ENCODE measurements around the gene ANP32B.
"Not testable (repeated sequence)": the region's sequence is repeated elsewhere in the genome, so short reads cannot be mapped to it uniquely, and the experiment has no call there.

Gene ANP32B

DNA sequence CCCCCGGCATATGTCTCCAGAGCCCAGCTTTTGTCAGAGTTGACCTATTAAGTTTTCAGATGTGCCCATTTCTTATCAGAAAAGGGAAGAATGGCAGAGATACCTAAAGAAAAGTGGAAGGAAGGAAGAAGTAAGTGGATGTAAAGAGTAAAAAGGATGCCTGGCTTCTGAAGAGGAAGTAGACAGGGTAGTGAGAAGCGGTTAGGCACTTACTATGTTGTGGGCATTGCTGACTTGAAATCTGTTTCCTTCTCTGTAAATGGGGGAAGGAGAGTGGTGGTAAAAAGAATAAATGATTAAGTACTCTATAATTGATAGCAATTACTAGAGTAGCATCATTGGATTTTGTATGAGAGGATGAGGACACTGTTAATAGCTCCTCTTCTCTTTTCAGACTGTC is 9.9 kb downstream of the ANP32B start:
- no peak overlapping the region for H3K27ac ChIP-seq (ENCODE audit: low read depth, low read length)
- peaks cover 17% of the 10 kb centered on the region for H3K4me1 ChIP-seq (ENCODE audit: control insufficient read depth, insufficient read depth, low read length)
- H3K9ac ChIP-seq (ENCODE audit: low read length), result no peak overlapping the region
- no peaks in the 10 kb centered on the region for H3K9me3 ChIP-seq (ENCODE audit: control insufficient read depth, insufficient read depth, low read depth, low read length)
- H3K36me3 ChIP-seq (ENCODE audit: control insufficient read depth, insufficient read depth, low read length), result peaks cover 38% of the 10 kb centered on the region
- no peak overlapping the region for H3K4me3 ChIP-seq (ENCODE audit: low read depth, low read length)
- H3K27me3 ChIP-seq (ENCODE audit: control insufficient read depth, insufficient read depth, low read length), result no peaks in the 10 kb centered on the region

DNA sequence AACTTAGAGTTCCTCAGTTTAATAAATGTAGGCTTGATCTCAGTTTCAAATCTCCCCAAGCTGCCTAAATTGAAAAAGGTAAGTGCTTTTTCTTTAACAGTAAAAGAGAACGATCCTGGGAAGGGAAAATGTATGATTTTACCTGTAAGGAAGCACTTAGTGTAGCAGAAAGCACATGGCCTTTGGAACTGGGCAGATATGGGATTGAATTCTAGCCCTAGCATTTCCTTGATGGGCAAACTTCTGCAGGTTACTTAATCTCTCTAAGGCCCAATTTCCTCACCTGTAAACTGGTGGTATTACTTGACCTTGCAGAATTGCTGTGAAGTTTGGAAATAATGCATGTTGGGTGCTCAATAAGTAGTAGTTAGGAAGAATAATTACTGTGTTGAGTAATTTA is 11.6 kb downstream of the ANP32B start:
- no peak overlapping the region for H3K9ac ChIP-seq (ENCODE audit: low read length)
- no peaks in the 10 kb centered on the region for H3K9me3 ChIP-seq (ENCODE audit: control insufficient read depth, insufficient read depth, low read depth, low read length)
- no peak overlapping the region for H3K4me3 ChIP-seq (ENCODE audit: low read depth, low read length)
- H3K27me3 ChIP-seq (ENCODE audit: control insufficient read depth, insufficient read depth, low read length), result no peaks in the 10 kb centered on the region
- H3K27ac ChIP-seq (ENCODE audit: low read depth, low read length), result no peak overlapping the region
- H3K36me3 ChIP-seq (ENCODE audit: control insufficient read depth, insufficient read depth, low read length), result peaks cover 51% of the 10 kb centered on the region
- H3K4me1 ChIP-seq (ENCODE audit: control insufficient read depth, insufficient read depth, low read length), result peaks cover 14% of the 10 kb centered on the region

DNA sequence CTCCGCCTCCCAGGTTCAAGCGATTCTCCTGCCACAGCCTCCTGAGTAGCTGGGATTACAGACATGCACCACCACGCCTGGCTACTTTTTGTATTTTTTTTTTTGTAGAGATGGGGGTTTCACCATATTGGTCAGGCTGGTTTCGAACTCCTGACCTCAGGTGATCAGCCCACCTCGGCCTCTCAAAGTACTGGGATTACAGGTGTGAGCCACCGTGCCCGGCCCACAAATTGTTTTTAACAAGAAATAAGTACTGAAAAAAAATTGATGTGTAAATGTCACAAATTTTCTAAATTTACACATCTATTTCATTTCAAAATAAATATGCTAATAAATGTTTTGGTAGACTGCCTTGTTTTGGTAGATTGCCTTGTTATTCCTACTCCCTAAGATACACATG is 13.5 kb downstream of the ANP32B start:
- not testable (repeated sequence) for H3K27me3 ChIP-seq (ENCODE audit: control insufficient read depth, insufficient read depth, low read length); H3K4me3 ChIP-seq (ENCODE audit: low read depth, low read length); H3K9ac ChIP-seq (ENCODE audit: low read length); H3K4me1 ChIP-seq (ENCODE audit: control insufficient read depth, insufficient read depth, low read length); H3K9me3 ChIP-seq (ENCODE audit: control insufficient read depth, insufficient read depth, low read depth, low read length); H3K27ac ChIP-seq (ENCODE audit: low read depth, low read length)
- peaks cover 63% of the 10 kb centered on the region for H3K36me3 ChIP-seq (ENCODE audit: control insufficient read depth, insufficient read depth, low read length)

DNA sequence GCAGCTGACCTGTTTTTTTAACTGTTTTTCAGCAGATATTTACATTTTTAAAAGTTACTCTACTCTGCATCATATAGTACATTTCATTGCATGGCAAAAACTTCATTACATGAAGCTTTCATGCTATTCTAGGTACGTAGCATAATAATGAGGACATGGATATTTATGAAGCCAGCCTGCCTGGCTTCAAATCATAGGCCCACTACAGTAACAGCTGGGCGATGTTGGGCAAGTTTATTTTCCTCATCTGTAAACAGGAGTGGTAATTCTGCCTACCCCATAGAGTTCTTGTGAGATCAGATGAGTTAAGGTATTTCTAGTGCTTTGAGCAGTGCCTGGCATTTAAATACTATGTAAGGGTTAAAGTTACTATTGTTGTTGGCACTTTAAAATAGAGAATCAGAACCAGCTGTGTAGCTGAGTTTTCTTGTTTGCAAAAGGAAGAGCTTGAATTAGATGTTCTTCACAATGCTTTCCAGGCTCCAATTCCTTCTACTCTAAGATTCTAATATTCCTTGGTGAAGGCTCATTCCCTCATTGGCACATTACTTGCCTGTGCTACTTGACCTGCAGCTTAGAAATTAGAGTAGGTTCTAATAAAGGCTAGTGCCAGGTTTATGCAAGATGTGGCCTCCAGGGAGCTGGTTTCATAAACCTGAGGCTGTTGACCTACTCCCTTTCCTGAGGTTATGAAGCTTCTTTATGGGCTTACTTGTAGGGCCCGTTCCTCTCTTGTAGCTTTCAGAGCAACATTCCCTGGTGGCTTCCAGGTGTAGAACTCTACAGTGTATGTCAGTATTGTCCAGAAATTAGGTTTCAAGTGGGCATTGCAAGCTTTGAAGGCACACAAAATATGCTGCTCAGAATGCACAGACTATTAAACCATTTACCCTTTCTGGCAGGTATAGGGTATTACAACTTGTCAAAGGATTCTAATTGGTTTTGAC is 14.5 kb downstream of the ANP32B start:
- peaks cover 71% of the 10 kb centered on the region for H3K36me3 ChIP-seq (ENCODE audit: control insufficient read depth, insufficient read depth, low read length)
- H3K27ac ChIP-seq (ENCODE audit: low read depth, low read length), result no peak overlapping the region
- no peak overlapping the region for H3K9ac ChIP-seq (ENCODE audit: low read length)
- H3K27me3 ChIP-seq (ENCODE audit: control insufficient read depth, insufficient read depth, low read length), result no peaks in the 10 kb centered on the region
- H3K4me3 ChIP-seq (ENCODE audit: low read depth, low read length), result no peak overlapping the region
- H3K9me3 ChIP-seq (ENCODE audit: control insufficient read depth, insufficient read depth, low read depth, low read length), result no peaks in the 10 kb centered on the region
- H3K4me1 ChIP-seq (ENCODE audit: control insufficient read depth, insufficient read depth, low read length), result peaks cover 6% of the 10 kb centered on the region; the same call in 1 of the 2 replicates

DNA sequence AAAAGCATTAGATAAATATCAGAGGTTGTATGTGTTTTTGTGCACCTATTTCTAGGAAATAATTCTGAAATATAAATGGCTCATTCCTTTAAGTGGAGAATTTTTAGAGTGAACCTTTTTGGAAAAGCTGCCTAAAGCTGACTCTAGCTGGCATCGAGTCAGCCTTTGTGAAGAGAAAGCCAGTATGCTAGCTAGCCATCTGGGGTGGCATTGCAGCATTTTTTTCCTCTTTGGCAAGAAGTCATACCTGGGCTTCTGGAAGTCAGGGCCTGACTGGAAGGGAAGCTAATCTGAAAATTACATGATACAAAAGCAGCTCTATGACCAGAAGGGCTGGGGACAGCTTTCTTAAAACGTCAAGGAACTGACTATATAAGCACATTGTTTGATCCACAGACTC is 19.7 kb downstream of the ANP32B start:
- H3K27ac ChIP-seq (ENCODE audit: low read depth, low read length), result no peak overlapping the region
- no peak overlapping the region for H3K9ac ChIP-seq (ENCODE audit: low read length)
- no peaks in the 10 kb centered on the region for H3K4me1 ChIP-seq (ENCODE audit: control insufficient read depth, insufficient read depth, low read length)
- peaks cover 85% of the 10 kb centered on the region for H3K36me3 ChIP-seq (ENCODE audit: control insufficient read depth, insufficient read depth, low read length)
- H3K27me3 ChIP-seq (ENCODE audit: control insufficient read depth, insufficient read depth, low read length), result no peaks in the 10 kb centered on the region
- H3K4me3 ChIP-seq (ENCODE audit: low read depth, low read length), result no peak overlapping the region
- H3K9me3 ChIP-seq (ENCODE audit: control insufficient read depth, insufficient read depth, low read depth, low read length), result no peaks in the 10 kb centered on the region

DNA sequence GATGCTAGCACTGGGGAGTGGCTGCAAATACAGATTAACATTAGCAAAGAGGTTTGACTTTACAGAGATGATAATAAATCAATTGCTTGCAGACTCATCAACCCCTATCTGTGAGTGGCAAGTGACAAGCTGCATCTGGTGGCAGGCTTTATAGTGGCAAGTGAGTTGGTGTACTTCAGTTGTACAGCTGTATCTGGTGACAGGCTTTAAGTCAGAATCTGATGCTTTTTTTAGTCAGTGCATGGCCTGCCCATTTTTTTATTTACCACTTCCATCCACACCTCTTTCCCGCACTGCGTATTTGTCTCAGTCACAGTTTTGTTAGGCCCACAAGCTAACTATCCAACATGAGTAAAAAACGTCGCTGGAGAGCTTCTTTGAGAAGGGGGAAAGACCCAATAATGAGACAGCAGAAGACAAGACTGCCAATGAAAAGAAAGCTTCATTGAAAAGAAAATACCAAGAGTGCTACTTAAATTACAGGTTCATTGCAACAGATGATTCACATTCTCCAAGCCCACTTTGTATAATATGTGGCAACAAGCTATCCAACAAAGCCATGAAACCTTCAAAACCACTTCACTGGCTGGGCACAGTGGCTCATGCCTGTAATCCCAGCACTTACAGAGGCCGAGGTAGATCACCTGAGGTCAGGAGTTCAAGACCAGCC is 23.1 kb downstream of the ANP32B start:
- H3K4me1 ChIP-seq (ENCODE audit: control insufficient read depth, insufficient read depth, low read length), result no peaks in the 10 kb centered on the region
- H3K9me3 ChIP-seq (ENCODE audit: control insufficient read depth, insufficient read depth, low read depth, low read length), result no peaks in the 10 kb centered on the region
- no peak overlapping the region for H3K9ac ChIP-seq (ENCODE audit: low read length)
- H3K4me3 ChIP-seq (ENCODE audit: low read depth, low read length), result no peak overlapping the region
- peaks cover 87% of the 10 kb centered on the region for H3K36me3 ChIP-seq (ENCODE audit: control insufficient read depth, insufficient read depth, low read length)
- H3K27ac ChIP-seq (ENCODE audit: low read depth, low read length), result no peak overlapping the region
- no peaks in the 10 kb centered on the region for H3K27me3 ChIP-seq (ENCODE audit: control insufficient read depth, insufficient read depth, low read length)

DNA sequence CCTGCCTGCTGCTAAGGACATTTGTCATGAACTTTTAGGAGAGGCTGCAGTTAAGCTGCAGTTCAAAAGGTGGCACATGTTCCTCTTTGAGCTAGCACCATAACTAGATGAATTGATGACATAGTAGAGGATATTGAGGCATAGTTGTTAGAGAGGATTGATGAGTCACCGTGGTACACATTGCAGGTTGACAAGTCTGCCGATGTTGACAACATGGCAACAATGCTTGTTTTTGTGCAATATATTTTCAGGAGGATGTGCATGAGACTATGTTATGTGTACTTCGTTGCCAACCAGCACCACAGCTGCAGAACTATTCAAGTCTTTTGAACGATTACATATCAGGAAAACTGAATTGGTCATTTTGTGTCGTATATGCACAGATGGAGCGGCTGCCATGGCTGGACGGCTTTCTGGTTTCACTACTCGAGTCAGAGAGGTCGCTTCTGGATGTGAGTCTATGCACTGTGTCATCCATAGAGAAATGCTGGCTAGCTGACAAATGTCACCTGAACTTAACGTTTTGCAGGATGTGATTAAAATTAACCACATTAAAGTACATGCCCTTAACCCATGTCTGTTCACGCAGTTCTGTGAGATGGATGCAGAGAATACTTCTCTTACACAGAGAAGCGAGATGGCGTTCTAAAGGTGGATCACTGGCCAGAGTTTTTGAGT is 24.2 kb downstream of the ANP32B start:
- H3K27me3 ChIP-seq (ENCODE audit: control insufficient read depth, insufficient read depth, low read length), result no peaks in the 10 kb centered on the region
- no peak overlapping the region for H3K4me3 ChIP-seq (ENCODE audit: low read depth, low read length)
- no peaks in the 10 kb centered on the region for H3K9me3 ChIP-seq (ENCODE audit: control insufficient read depth, insufficient read depth, low read depth, low read length)
- no peak overlapping the region for H3K27ac ChIP-seq (ENCODE audit: low read depth, low read length)
- H3K9ac ChIP-seq (ENCODE audit: low read length), result no peak overlapping the region
- peaks cover 88% of the 10 kb centered on the region for H3K36me3 ChIP-seq (ENCODE audit: control insufficient read depth, insufficient read depth, low read length)
- no peaks in the 10 kb centered on the region for H3K4me1 ChIP-seq (ENCODE audit: control insufficient read depth, insufficient read depth, low read length)

DNA sequence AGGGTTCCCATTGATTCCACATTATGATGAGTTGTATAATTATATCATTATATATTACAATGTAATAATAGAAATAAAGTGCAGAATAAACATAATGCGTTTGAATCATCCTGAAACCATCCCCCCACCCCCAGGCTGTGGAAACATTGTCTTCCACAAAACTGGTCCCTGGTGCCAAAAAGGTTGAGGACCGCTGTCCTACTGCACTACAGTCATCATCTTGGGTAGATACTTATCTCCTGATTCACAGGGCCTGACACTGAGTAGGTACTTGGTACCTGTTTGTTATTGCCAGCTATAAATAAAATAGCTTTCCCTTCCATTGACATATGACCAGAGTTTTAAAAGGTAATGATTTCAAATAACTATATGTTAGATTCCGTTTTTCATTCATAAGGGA is 25.6 kb downstream of the ANP32B start:
- H3K4me3 ChIP-seq (ENCODE audit: low read depth, low read length), result no peak overlapping the region
- no peaks in the 10 kb centered on the region for H3K9me3 ChIP-seq (ENCODE audit: control insufficient read depth, insufficient read depth, low read depth, low read length)
- no peaks in the 10 kb centered on the region for H3K4me1 ChIP-seq (ENCODE audit: control insufficient read depth, insufficient read depth, low read length)
- no peaks in the 10 kb centered on the region for H3K27me3 ChIP-seq (ENCODE audit: control insufficient read depth, insufficient read depth, low read length)
- H3K9ac ChIP-seq (ENCODE audit: low read length), result no peak overlapping the region
- H3K36me3 ChIP-seq (ENCODE audit: control insufficient read depth, insufficient read depth, low read length), result peaks cover 90% of the 10 kb centered on the region
- no peak overlapping the region for H3K27ac ChIP-seq (ENCODE audit: low read depth, low read length)

DNA sequence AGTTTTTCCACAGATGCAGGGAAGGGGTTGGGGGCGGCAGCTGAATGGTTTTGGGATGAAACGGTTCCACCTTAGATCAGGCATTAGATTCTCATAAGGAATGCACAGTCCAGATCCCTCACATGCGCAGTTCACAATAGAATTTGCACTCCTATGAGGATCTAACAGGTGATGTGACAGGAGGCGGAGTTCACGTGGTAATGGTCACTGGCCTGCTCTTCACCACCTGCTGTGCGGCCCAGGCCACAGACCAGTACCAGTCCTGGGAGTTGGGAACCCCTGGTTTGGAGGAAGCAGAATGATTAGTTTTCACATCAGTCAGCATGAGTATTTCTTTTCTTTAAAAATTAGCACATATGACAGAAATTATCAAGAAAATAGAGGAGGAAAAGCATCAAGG is 26.3 kb downstream of the ANP32B start:
- H3K4me3 ChIP-seq (ENCODE audit: low read depth, low read length), result no peak overlapping the region
- no peaks in the 10 kb centered on the region for H3K27me3 ChIP-seq (ENCODE audit: control insufficient read depth, insufficient read depth, low read length)
- no peaks in the 10 kb centered on the region for H3K9me3 ChIP-seq (ENCODE audit: control insufficient read depth, insufficient read depth, low read depth, low read length)
- H3K9ac ChIP-seq (ENCODE audit: low read length), result no peak overlapping the region
- peaks cover 89% of the 10 kb centered on the region for H3K36me3 ChIP-seq (ENCODE audit: control insufficient read depth, insufficient read depth, low read length)
- H3K27ac ChIP-seq (ENCODE audit: low read depth, low read length), result no peak overlapping the region
- no peaks in the 10 kb centered on the region for H3K4me1 ChIP-seq (ENCODE audit: control insufficient read depth, insufficient read depth, low read length)

DNA sequence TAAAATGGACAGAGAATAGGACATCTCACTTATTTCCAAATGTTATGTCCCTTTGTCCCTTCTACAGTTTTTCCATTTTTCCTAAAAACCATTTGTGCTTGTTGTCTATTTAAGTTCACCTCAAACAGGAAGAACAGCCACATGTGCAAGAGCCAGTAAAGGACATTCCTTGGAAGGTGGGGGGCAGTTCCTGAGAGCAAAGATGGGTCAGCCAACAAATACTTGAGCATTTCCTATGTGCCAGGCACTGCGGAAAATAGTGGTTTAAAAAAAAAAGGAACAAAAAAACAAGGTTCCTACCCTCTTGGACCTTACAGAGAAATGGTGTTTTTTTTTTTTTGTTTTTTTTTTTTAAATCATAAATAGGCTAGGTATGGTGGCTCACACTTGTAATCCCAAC is 26.8 kb downstream of the ANP32B start:
- Histone ChIP-seq H3K9me3 (ENCODE audit: control insufficient read depth, insufficient read depth, low read depth, low read length) (no peaks in the 10 kb centered on the region), H3K27me3 (ENCODE audit: control insufficient read depth, insufficient read depth, low read length) (no peaks in the 10 kb centered on the region), H3K9ac (ENCODE audit: low read length) (no peak overlapping the region), H3K4me3 (ENCODE audit: low read depth, low read length) (no peak overlapping the region), H3K4me1 (ENCODE audit: control insufficient read depth, insufficient read depth, low read length) (no peaks in the 10 kb centered on the region), H3K27ac (ENCODE audit: low read depth, low read length) (no peak overlapping the region), H3K36me3 (ENCODE audit: control insufficient read depth, insufficient read depth, low read length) (peaks cover 89% of the 10 kb centered on the region)

DNA sequence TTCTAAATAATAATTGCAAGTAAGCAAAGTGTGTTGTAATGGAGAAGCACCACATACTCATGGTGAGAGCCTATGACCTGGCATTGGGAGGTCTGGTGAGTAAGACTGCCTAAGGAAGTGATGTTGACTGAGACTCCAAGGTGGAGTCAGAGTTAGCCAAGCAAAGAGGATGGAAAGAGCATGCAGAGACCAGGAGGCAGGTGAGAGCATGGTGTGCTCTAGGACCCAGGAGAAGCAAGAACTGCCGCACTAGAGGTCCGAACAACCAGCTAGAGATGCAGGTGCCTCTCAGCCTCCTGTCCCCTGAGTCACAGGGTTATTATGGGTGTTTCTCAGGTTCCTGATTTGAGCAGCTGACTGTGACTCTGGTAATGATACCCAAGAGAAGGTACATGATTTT is 27.3 kb downstream of the ANP32B start:
- Histone ChIP-seq H3K9me3 (ENCODE audit: control insufficient read depth, insufficient read depth, low read depth, low read length) (no peaks in the 10 kb centered on the region), H3K9ac (ENCODE audit: low read length) (no peak overlapping the region), H3K4me1 (ENCODE audit: control insufficient read depth, insufficient read depth, low read length) (no peaks in the 10 kb centered on the region), H3K27ac (ENCODE audit: low read depth, low read length) (no peak overlapping the region), H3K27me3 (ENCODE audit: control insufficient read depth, insufficient read depth, low read length) (no peaks in the 10 kb centered on the region), H3K36me3 (ENCODE audit: control insufficient read depth, insufficient read depth, low read length) (peaks cover 89% of the 10 kb centered on the region), H3K4me3 (ENCODE audit: low read depth, low read length) (no peak overlapping the region)
